ENCODE results near the gene FGD4. TPM values are rescaled to one million over a fixed set of nuclear protein-coding genes. Genes with fewer than 3 reads are reported as not detected.

Gene FGD4
- total RNA-seq, 4 donors from 2014 or later = 42.6 to 69.4 (median 47.3) TPM

- WGBS = 52% methylated on average over 8 of the region's 8 CpGs
- peak overlapping the region; percentile 66 for H3K27ac ChIP-seq
- no peak overlapping the region for H3K4me3 ChIP-seq
- no peak for DNase-seq (ENCODE audit: low spot score in 2 of 2)
- H3K36me3 ChIP-seq = no peaks in the 10 kb centered on the region
- no peaks in the 10 kb centered on the region for H3K27me3 ChIP-seq
- TF ChIP-seq POLR2AphosphoS5 (IDR thresholded peaks at IDR 0.05) (no peak), POLR2A (IDR thresholded peaks at IDR 0.05) (no peak), CTCF (IDR thresholded peaks at IDR 0.05) (no peak), EP300 (IDR thresholded peaks at IDR 0.05) (no peak)
- H3K4me1 ChIP-seq = peaks cover 48% of the 10 kb centered on the region
- no peaks in the 10 kb centered on the region for H3K9me3 ChIP-seq
Measured at GRCh38 chr12:32549675-32550079, 150.3 kb downstream of the FGD4 start.

- Histone ChIP-seq H3K9me3 (no peaks in the 10 kb centered on the region), H3K4me3 (no peak overlapping the region), H3K27me3 (no peaks in the 10 kb centered on the region), H3K27ac (no peak overlapping the region), H3K4me1 (peaks cover 36% of the 10 kb centered on the region), H3K36me3 (no peaks in the 10 kb centered on the region)
- no peak for DNase-seq (ENCODE audit: low spot score in 2 of 2)
- no peak for TF ChIP-seq CTCF (IDR thresholded peaks at IDR 0.05)
- no peak for TF ChIP-seq POLR2A (IDR thresholded peaks at IDR 0.05)
- TF ChIP-seq POLR2AphosphoS5 (IDR thresholded peaks at IDR 0.05) = no peak
- no peak for TF ChIP-seq EP300 (IDR thresholded peaks at IDR 0.05)
- 56% methylated on average over 2 of the region's 2 CpGs for WGBS
Measured at GRCh38 chr12:32551058-32551457, 151.7 kb downstream of the FGD4 start.

GRCh38 chr12:32558903-32559302 is 159.5 kb downstream of the FGD4 start:
- Histone ChIP-seq H3K27me3 (no peaks in the 10 kb centered on the region), H3K4me3 (no peak overlapping the region), H3K9me3 (no peaks in the 10 kb centered on the region), H3K36me3 (peaks cover 5% of the 10 kb centered on the region), H3K4me1 (peaks cover 46% of the 10 kb centered on the region), H3K27ac (peak overlapping the region; percentile 63)
- 14% methylated on average over 1 of the region's 1 CpG for WGBS
- DNase-seq (ENCODE audit: low spot score in 2 of 2) = no peak
- TF ChIP-seq CTCF (IDR thresholded peaks at IDR 0.05) = no peak
- no peak for TF ChIP-seq POLR2A (IDR thresholded peaks at IDR 0.05)
- no peak for TF ChIP-seq EP300 (IDR thresholded peaks at IDR 0.05)
- TF ChIP-seq POLR2AphosphoS5 (IDR thresholded peaks at IDR 0.05) = no peak

GRCh38 chr12:32559434-32559833 is 160.1 kb downstream of the FGD4 start:
- H3K4me1 ChIP-seq = peaks cover 44% of the 10 kb centered on the region
- no peak for TF ChIP-seq CTCF (IDR thresholded peaks at IDR 0.05)
- TF ChIP-seq POLR2A (IDR thresholded peaks at IDR 0.05) = no peak
- TF ChIP-seq EP300 (IDR thresholded peaks at IDR 0.05) = no peak
- no peak for TF ChIP-seq POLR2AphosphoS5 (IDR thresholded peaks at IDR 0.05)
- H3K27ac ChIP-seq = peak overlapping the region; percentile 63
- no peak for DNase-seq (ENCODE audit: low spot score in 2 of 2)
- 24% methylated on average over 3 of the region's 3 CpGs for WGBS
- H3K36me3 ChIP-seq = peaks cover 9% of the 10 kb centered on the region
- H3K27me3 ChIP-seq = no peaks in the 10 kb centered on the region
- no peaks in the 10 kb centered on the region for H3K9me3 ChIP-seq
- H3K4me3 ChIP-seq = no peak overlapping the region

GRCh38 chr12:32560520-32560919 is 161.2 kb downstream of the FGD4 start:
- 96% methylated on average over 4 of the region's 4 CpGs for WGBS
- Histone ChIP-seq H3K27ac (no peak overlapping the region), H3K4me3 (no peak overlapping the region), H3K9me3 (no peaks in the 10 kb centered on the region), H3K4me1 (peaks cover 40% of the 10 kb centered on the region), H3K27me3 (no peaks in the 10 kb centered on the region), H3K36me3 (peaks cover 9% of the 10 kb centered on the region)
- TF ChIP-seq POLR2A (IDR thresholded peaks at IDR 0.05) = no peak
- TF ChIP-seq EP300 (IDR thresholded peaks at IDR 0.05) = no peak
- no peak for TF ChIP-seq POLR2AphosphoS5 (IDR thresholded peaks at IDR 0.05)
- TF ChIP-seq CTCF (IDR thresholded peaks at IDR 0.05) = no peak
- no peak for DNase-seq (ENCODE audit: low spot score in 2 of 2)
